MCF 10A (cell line): ENCODE results near the gene GMPR2. TPM values are rescaled to one million over a fixed set of nuclear protein-coding genes. Genes with fewer than 3 reads are reported as not detected.

Source experiments
- BruUV-seq: library from RNA; stranded (reverse); fragments of 400-500 nt; replicated peaks from 2 replicates; lab custom pipeline; 2021; lab: Mats Ljungman, UMichigan
- CTCF ChIA-PET: fragments of 300-600 bp; sonication (Branson Sonifier 250); formaldehyde crosslinking; extraction: SDS; loops from one replicate; lab custom pipeline; 2021; ENCODE audit warnings: antibody characterized with exemption, inconsistent platforms; lab: Yijun Ruan, JAX
- POLR2A ChIA-PET: fragments of 300-600, 350-650 bp; sonication (Branson Sonifier 250); formaldehyde crosslinking; extraction: SDS; loops from one replicate; lab custom pipeline; 2020; ENCODE audit warnings: antibody characterized with exemption, inconsistent platforms; lab: Yijun Ruan, JAX
- DNase-seq: peaks from one replicate; pipeline ENCODE4 v3.0.0-alpha.2; 2018; ENCODE audit not compliant: unreplicated experiment
- H3K27ac Mint-ChIP-seq: one replicate; pipeline ENCODE4 v1.8.0; 2022; ENCODE audit warnings: mild to moderate bottlenecking, low read depth, mixed read lengths; ENCODE audit not compliant: unreplicated experiment
- H3K27me3 Mint-ChIP-seq: one replicate; pipeline ENCODE4 v1.8.0; 2022; ENCODE audit warnings: mixed read lengths; ENCODE audit not compliant: insufficient read depth, unreplicated experiment
- H3K36me3 Mint-ChIP-seq: one replicate; pipeline ENCODE4 v1.8.0; 2022; ENCODE audit warnings: mild to moderate bottlenecking, moderate library complexity, mixed read lengths; ENCODE audit not compliant: insufficient read depth, unreplicated experiment
- H3K4me1 Mint-ChIP-seq: one replicate; pipeline ENCODE4 v1.8.0; 2022; ENCODE audit warnings: mixed read lengths; ENCODE audit not compliant: insufficient read depth, unreplicated experiment
- H3K4me3 Mint-ChIP-seq: one replicate; pipeline ENCODE4 v1.8.0; 2022; ENCODE audit warnings: mild to moderate bottlenecking, moderate library complexity, mixed read lengths; ENCODE audit not compliant: unreplicated experiment
- H3K9me3 Mint-ChIP-seq: one replicate; pipeline ENCODE4 v1.8.0; 2022; ENCODE audit warnings: mixed read lengths; ENCODE audit not compliant: unreplicated experiment
- intact Hi-C: fragments of 100-400 bp; cut with micrococcal nuclease; formaldehyde crosslinking; loops from 2 replicates; pipeline ENCODE4 v1.14.1; 2022
- total RNA-seq: library from RNA; stranded (reverse); gene quantifications from 2 replicates; pipeline ENCODE4 v1.2.3, GENCODE V29; 2022
- TF ChIP-seq, protein P1 (sequence below): fragments of 200-600 bp; IDR thresholded peaks from one replicate; pipeline ENCODE4 v1.8.0; 2022; ENCODE audit warnings: antibody characterized with exemption, mild to moderate bottlenecking; ENCODE audit not compliant: unreplicated experiment

The GMPR2 gene
- total RNA-seq, 1 experiment from 2014 or later, result 77.3 TPM

DNA sequence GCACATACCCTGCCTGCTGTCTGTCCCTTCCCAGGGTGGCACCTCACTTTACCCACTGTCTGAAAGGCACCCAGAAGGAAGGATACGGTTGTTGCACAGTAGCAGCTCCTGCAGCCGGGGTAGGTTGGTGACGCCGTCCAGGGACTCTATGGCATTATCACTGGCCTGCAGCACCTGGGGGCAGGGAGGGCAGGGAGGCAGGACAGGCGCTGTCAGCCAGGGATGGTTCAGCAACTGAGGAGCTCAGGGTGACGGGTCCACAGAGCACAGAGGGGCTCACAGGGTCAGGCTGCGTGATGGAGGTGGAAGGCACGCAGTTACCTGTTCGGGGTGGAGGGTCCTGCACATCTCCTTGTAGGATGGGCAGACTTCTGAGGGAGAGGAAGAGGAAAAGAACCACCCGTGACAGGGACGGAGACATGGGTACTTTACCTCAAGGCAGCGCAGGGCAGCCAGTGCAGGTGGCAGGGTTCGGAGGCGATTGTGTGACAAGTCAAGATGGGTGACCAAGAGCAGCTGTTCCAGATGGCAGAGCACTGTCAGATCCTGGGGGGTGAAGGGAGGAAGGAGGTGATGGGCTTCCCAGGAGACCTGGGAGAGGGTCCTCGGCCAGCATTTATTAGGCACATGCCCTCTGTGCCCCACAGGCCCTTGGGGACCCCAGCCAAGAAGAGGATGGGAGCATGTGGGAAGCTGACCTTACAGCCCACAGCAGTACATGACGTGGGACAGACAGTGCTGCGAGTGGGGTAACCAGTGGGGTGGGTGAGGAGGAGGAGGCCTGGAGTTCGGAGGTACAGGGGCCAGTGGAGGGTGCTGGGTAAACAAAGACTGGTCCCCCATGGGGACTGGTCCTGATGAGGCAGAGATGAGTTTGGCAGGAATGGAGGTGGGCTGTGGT is 33.9 kb downstream of the GMPR2 start:
- H3K27ac Mint-ChIP-seq, result no peak overlapping the region
- DNase-seq, result no peak
- peaks cover 37% of the 10 kb centered on the region for H3K4me1 Mint-ChIP-seq
- intact Hi-C loops, result no loop called here
- H3K27me3 Mint-ChIP-seq, result no peaks in the 10 kb centered on the region
- peaks cover 25% of the 10 kb centered on the region for H3K36me3 Mint-ChIP-seq
- H3K4me3 Mint-ChIP-seq, result no peak overlapping the region
- TF ChIP-seq, protein P1, sequence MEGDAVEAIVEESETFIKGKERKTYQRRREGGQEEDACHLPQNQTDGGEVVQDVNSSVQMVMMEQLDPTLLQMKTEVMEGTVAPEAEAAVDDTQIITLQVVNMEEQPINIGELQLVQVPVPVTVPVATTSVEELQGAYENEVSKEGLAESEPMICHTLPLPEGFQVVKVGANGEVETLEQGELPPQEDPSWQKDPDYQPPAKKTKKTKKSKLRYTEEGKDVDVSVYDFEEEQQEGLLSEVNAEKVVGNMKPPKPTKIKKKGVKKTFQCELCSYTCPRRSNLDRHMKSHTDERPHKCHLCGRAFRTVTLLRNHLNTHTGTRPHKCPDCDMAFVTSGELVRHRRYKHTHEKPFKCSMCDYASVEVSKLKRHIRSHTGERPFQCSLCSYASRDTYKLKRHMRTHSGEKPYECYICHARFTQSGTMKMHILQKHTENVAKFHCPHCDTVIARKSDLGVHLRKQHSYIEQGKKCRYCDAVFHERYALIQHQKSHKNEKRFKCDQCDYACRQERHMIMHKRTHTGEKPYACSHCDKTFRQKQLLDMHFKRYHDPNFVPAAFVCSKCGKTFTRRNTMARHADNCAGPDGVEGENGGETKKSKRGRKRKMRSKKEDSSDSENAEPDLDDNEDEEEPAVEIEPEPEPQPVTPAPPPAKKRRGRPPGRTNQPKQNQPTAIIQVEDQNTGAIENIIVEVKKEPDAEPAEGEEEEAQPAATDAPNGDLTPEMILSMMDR, result no peak
- CTCF ChIA-PET, result interaction anchor here (0.7 to 32.3 kb wide), 5 partner anchors 16 to 67 kb away, joined by 3 to 457 read pairs (median 23); partner anchors contain the start of genes CIDEB, DHRS1, NOP9 and TINF2
- BruUV-seq, result no TSS peak
- H3K9me3 Mint-ChIP-seq, result no peaks in the 10 kb centered on the region
- POLR2A ChIA-PET, result interaction anchor here (0.6 to 7.2 kb wide), 5 partner anchors 8 to 31 kb away, joined by 3 to 62 read pairs (median 4); partner anchors contain the start of genes DHRS1, NOP9 and TINF2

DNA sequence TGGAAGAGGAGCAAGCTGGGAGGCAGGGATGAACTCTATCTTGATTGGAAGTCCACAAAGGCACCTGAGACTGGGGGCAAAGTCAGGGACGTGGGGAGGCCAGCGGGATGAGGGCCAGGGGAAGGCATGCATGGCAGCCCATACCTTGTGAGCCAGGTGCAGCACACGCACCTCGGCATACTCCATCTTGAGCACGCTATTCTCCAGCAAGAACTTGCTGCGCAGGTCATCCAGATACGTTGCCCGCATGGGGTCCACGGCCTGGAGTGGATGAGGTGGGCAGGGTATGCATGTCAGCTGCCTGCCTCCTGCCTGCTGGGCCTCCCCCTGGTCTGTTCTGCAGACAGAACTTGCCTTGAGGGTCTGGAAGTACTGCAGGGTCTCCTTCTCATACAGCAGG is 34.8 kb downstream of the GMPR2 start:
- Mint-ChIP-seq H3K4me1 (peaks cover 44% of the 10 kb centered on the region), H3K4me3 (no peak overlapping the region), H3K36me3 (peaks cover 22% of the 10 kb centered on the region), H3K9me3 (no peaks in the 10 kb centered on the region), H3K27me3 (no peaks in the 10 kb centered on the region), H3K27ac (no peak overlapping the region)
- CTCF ChIA-PET, result interaction anchor here (0.6 to 32.3 kb wide), 5 partner anchors 24 to 1986 kb away, joined by 4 to 457 read pairs (median 43); partner anchors contain the start of genes CIDEB, DHRS1, LTB4R2 and NOP9
- POLR2A ChIA-PET, result interaction anchor here (1.2 to 9.2 kb wide), 3 partner anchors 15 to 30 kb away, joined by 3 to 115 read pairs (median 62); partner anchors contain the start of genes DHRS1 and NOP9
- intact Hi-C loops, result no loop called here
- no peak for DNase-seq
- TF ChIP-seq, protein P1, result no peak
- no TSS peak for BruUV-seq

DNA sequence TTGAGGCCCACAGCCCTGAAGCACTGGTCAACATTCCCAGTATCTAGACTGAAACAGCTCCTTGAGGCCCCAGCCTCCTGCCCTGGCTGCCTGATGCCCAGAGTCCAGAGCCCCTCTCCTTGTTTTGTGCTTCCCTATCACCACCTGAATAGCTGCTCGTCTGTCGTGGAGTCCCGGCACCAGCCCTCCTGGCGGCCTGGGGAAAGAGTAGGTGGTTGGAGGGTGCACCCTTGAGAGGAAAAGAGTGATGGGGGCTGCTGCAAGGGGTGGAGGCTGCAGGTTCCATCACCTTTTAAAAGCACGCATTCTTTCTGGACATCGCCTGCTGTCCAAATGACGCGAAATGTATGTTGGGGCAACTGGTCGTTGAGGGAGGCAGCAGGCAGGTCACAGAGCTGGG is 35.5 kb downstream of the GMPR2 start:
- CTCF ChIA-PET, result interaction anchor here (1.2 to 32.3 kb wide), 5 partner anchors 22 to 39 kb away, joined by 4 to 457 read pairs (median 43); partner anchors contain the start of genes CIDEB, DHRS1, LTB4R2 and NOP9
- Mint-ChIP-seq H3K27me3 (no peaks in the 10 kb centered on the region), H3K36me3 (peaks cover 24% of the 10 kb centered on the region), H3K27ac (no peak overlapping the region), H3K4me1 (peaks cover 44% of the 10 kb centered on the region), H3K9me3 (no peaks in the 10 kb centered on the region), H3K4me3 (no peak overlapping the region)
- TF ChIP-seq, protein P1, result no peak
- no TSS peak for BruUV-seq
- POLR2A ChIA-PET, result interaction anchor here (1.2 to 9.5 kb wide), 4 partner anchors 15 to 32 kb away, joined by 3 to 146 read pairs (median 128); partner anchors contain the start of genes DHRS1, NOP9 and TINF2
- DNase-seq, result no peak
- intact Hi-C loops, result no loop called here

DNA sequence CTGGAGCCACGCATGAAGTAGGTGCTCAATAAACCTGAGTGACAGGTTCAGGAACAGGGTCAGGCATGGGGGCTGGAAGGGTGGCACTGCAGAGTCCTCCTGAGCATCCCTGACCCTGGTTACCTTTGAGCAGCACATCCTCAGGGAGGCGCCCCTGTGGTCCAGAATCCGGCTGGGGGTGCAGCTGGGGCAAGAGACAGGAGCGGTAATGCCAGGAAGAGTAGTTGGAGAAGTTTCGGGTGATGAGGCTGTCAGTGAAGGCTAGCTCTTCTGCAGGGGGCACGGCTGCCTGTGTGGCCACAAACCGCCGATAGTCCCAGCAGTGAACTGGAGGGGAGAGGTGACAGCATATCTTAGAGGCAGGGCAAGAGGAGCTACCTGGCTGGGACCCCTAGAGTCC is 36.6 kb downstream of the GMPR2 start:
- intact Hi-C loops, result no loop called here
- POLR2A ChIA-PET, result interaction anchor here (0.8 to 9.5 kb wide), 7 partner anchors 12 to 122 kb away, joined by 4 to 146 read pairs (median 22); partner anchors contain the start of genes CHMP4A, DHRS1, LTB4R2 and NOP9
- peaks cover 24% of the 10 kb centered on the region for H3K36me3 Mint-ChIP-seq

More for the DNA sequence above, 36.6 kb downstream of the GMPR2 start:
- peak overlapping the region; percentile 24 for H3K4me3 Mint-ChIP-seq
- no peaks in the 10 kb centered on the region for H3K27me3 Mint-ChIP-seq
- H3K27ac Mint-ChIP-seq, result no peak overlapping the region
- no TSS peak for BruUV-seq
- TF ChIP-seq, protein P1, result no peak
- no peak for DNase-seq
- H3K4me1 Mint-ChIP-seq, result peaks cover 49% of the 10 kb centered on the region
- no peaks in the 10 kb centered on the region for H3K9me3 Mint-ChIP-seq
- CTCF ChIA-PET, result interaction anchor here (0.6 to 32.3 kb wide), 7 partner anchors 22 to 712 kb away, joined by 3 to 457 read pairs (median 4); partner anchors contain the start of genes CIDEB, DHRS1, LTB4R2 and NOP9
